ENCODE measurements around the gene CEP57. TPM values are rescaled to one million over a fixed set of nuclear protein-coding genes. Genes with fewer than 3 reads are reported as not detected.
A peak's percentile ranks its signal among the peaks of the same experiment; 100 is the strongest.

The CEP57 gene
- total RNA-seq, 2 donors from 2014 or later: 39.9 to 47.3 TPM

GRCh38 chr11:95764267-95764898 lies 25.9 kb upstream of the CEP57 start:
- no peak for DNase-seq
- intact Hi-C loops (cut with DNase I): loop anchor here (2.0 to 10.0 kb wide), 3 partner anchors 57 to 710 kb away; no protein-coding TSS in a partner anchor

GRCh38 chr11:95766701-95767100 lies 23.6 kb upstream of the CEP57 start:
- Histone ChIP-seq H3K27ac (no peak overlapping the region), H3K9ac (ENCODE audit: low read depth in 2 of 2, low read length in 2 of 2) (no peak overlapping the region), H3K27me3 (no peaks in the 10 kb centered on the region), H3K4me3 (no peak overlapping the region), H3K36me3 (no peaks in the 10 kb centered on the region), H3K9me3 (no peaks in the 10 kb centered on the region), H3K4me1 (no peaks in the 10 kb centered on the region)
- DNase-seq: no peak
- intact Hi-C loops (cut with DNase I): loop anchor here (10.0 kb wide), 1 partner anchor 712 kb away; no protein-coding TSS in a partner anchor
- no peak for TF ChIP-seq CTCF (IDR thresholded peaks at IDR 0.05)

More at GRCh38 chr11:95764267-95764898, 25.9 kb upstream of the CEP57 start:
- TF ChIP-seq CTCF (IDR thresholded peaks at IDR 0.05): peak; percentile 39
- no peak overlapping the region for H3K9ac ChIP-seq (ENCODE audit: low read depth in 2 of 2, low read length in 2 of 2)
- H3K4me3 ChIP-seq: no peak overlapping the region
- no peak overlapping the region for H3K27ac ChIP-seq
- no peaks in the 10 kb centered on the region for H3K4me1 ChIP-seq
- H3K36me3 ChIP-seq: no peaks in the 10 kb centered on the region
- H3K27me3 ChIP-seq: no peaks in the 10 kb centered on the region
- H3K9me3 ChIP-seq: no peaks in the 10 kb centered on the region

GRCh38 chr11:95767498-95767897 lies 22.8 kb upstream of the CEP57 start:
- no peak for TF ChIP-seq CTCF (IDR thresholded peaks at IDR 0.05)
- no peaks in the 10 kb centered on the region for H3K9me3 ChIP-seq
- intact Hi-C loops (cut with DNase I): loop anchor here (10.0 kb wide), 1 partner anchor 713 kb away; no protein-coding TSS in a partner anchor
- DNase-seq: no peak
- no peaks in the 10 kb centered on the region for H3K4me1 ChIP-seq
- H3K27ac ChIP-seq: no peak overlapping the region
- no peaks in the 10 kb centered on the region for H3K27me3 ChIP-seq
- H3K4me3 ChIP-seq: no peak overlapping the region
- H3K9ac ChIP-seq (ENCODE audit: low read depth in 2 of 2, low read length in 2 of 2): no peak overlapping the region
- no peaks in the 10 kb centered on the region for H3K36me3 ChIP-seq

- H3K36me3 ChIP-seq: no peaks in the 10 kb centered on the region
- no peak overlapping the region for H3K9ac ChIP-seq (ENCODE audit: low read depth in 2 of 2, low read length in 2 of 2)
- TF ChIP-seq CTCF (IDR thresholded peaks at IDR 0.05): no peak
- no peak for DNase-seq
- intact Hi-C loops (cut with DNase I): loop anchor here (10.0 kb wide), 1 partner anchor 714 kb away; no protein-coding TSS in a partner anchor
- H3K9me3 ChIP-seq: no peaks in the 10 kb centered on the region
- H3K27me3 ChIP-seq: no peaks in the 10 kb centered on the region
- no peak overlapping the region for H3K27ac ChIP-seq
- H3K4me3 ChIP-seq: no peak overlapping the region
- H3K4me1 ChIP-seq: no peaks in the 10 kb centered on the region
These were observed 21.8 kb upstream of the CEP57 start for GRCh38 chr11:95768521-95768920.

GRCh38 chr11:95776859-95777258 lies 13.4 kb upstream of the CEP57 start:
- intact Hi-C loops (cut with DNase I): no loop called here
- H3K4me3 ChIP-seq: no peak overlapping the region
- no peak for TF ChIP-seq CTCF (IDR thresholded peaks at IDR 0.05)
- no peak overlapping the region for H3K27ac ChIP-seq
- no peaks in the 10 kb centered on the region for H3K27me3 ChIP-seq
- no peak for DNase-seq
- no peak overlapping the region for H3K9ac ChIP-seq (ENCODE audit: low read depth in 2 of 2, low read length in 2 of 2)
- no peaks in the 10 kb centered on the region for H3K9me3 ChIP-seq
- no peaks in the 10 kb centered on the region for H3K4me1 ChIP-seq
- no peaks in the 10 kb centered on the region for H3K36me3 ChIP-seq
